SKM-1 (cell line): ENCODE results near the gene TRIP13.
"Not testable (repeated sequence)": the region's sequence is repeated elsewhere in the genome, so short reads cannot be mapped to it uniquely, and the experiment has no call there.

Source experiments
- DNase-seq: peaks from one replicate; lab custom pipeline; 2025; ENCODE audit not compliant: unreplicated experiment; lab: John Stamatoyannopoulos, UW

Gene TRIP13

DNA sequence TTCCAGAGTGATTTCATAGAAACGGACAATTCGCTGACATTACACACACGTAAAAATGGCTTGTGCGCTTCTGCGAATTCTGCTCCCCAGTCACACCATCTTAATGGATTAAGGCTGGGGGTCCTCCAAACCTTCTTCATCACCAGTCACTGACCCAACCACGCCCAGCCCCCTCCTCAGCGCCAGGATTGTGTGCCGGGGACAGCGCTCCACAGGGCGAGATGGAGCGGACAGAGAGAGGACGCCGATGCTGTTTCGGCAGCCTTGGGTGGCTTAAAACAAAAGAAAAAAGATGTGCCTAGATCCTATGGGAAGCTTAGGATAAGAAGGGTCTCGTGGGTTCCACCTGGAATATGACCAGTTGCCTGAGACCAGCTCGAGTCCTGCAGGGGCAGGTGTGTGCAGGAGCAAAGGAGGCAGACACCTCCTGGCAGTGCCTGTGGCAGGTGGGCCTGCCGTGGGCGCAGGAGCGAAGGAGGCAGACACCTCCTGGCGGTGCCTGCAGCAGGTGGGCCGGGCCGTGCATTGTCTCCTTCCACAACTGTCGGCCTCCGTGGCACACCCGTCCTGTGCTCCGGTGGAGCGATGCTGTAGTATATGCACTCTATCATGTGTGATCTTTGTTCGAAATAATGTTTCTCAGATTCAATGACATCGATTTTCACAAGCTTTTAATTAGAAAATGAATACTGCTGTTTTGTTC, 20.9 kb upstream of the TRIP13 start:
- no peak for DNase-seq

GRCh38 chr5:872301-872700, 20.4 kb upstream of the TRIP13 start:
- DNase-seq = no peak

- no peak for DNase-seq
These were observed 19.4 kb upstream of the TRIP13 start for GRCh38 chr5:873328-873727.

GRCh38 chr5:875931-876330, 16.8 kb upstream of the TRIP13 start:
- DNase-seq = no peak

- DNase-seq = no peak
These were observed 16.0 kb upstream of the TRIP13 start for GRCh38 chr5:876398-877365.

GRCh38 chr5:878125-878524, 14.6 kb upstream of the TRIP13 start:
- DNase-seq = no peak

DNA sequence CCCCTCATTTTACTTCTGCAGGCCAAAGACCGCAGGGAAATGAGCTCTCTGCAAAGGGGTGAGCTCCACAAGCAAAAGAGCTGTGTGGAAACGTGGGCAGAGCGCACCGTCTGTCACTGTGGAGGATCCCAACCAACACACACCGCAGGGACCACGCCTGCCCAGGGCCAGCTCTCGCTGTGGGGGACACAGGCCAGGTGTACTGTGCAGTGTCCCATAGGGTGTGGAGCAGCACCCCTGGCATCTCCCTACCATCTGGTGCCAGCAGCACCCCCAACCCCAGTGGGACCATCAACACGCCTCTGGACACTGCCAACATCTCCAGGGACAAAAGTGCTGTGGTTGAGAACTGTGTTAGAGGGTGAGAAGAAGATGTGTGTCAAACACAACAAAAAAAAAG, 14.0 kb upstream of the TRIP13 start:
- DNase-seq = not testable (repeated sequence)

GRCh38 chr5:880816-881550, 11.7 kb upstream of the TRIP13 start:
- no peak for DNase-seq

GRCh38 chr5:881551-881935, 11.1 kb upstream of the TRIP13 start:
- DNase-seq = no peak

- no peak for DNase-seq
These were observed 10.2 kb upstream of the TRIP13 start for GRCh38 chr5:882253-883183.

- no peak for DNase-seq
These were observed 9.1 kb upstream of the TRIP13 start for GRCh38 chr5:883475-884181.

- no peak for DNase-seq
These were observed 8.1 kb upstream of the TRIP13 start for GRCh38 chr5:884345-885126.

GRCh38 chr5:885127-885442, 7.6 kb upstream of the TRIP13 start:
- DNase-seq = no peak

GRCh38 chr5:885529-885928, 7.2 kb upstream of the TRIP13 start:
- DNase-seq = no peak

- DNase-seq = no peak
These were observed 6.6 kb upstream of the TRIP13 start for GRCh38 chr5:886036-886435.

DNA sequence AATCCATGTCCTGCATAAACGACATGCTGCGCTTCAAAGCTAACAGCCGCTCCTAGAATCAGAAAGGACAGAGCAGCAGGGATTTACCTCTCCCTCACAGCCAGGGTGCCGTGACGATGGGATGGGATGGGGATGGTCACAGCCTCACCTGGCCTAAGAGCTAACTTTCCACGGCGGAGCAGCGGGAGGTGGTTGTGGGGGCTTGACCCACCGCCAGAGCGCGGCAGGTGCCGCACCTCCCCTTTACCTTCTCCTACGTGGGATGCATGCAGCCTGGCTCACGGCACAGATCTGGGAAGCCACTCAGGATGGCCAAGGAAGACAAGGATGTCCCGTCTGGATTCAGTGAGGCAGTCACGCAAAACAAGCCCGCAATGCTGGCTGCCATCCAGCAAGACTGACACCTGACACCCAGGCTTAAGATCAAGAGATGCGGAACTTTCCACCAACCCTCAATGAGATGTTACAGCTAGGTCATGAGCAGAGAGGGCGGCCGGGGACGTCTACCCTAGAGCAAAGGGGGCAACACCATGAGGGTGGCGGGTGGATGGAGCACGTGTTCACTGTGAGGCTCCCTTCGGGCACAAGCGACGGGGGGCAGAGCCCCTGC, 5.9 kb upstream of the TRIP13 start:
- no peak for DNase-seq

DNA sequence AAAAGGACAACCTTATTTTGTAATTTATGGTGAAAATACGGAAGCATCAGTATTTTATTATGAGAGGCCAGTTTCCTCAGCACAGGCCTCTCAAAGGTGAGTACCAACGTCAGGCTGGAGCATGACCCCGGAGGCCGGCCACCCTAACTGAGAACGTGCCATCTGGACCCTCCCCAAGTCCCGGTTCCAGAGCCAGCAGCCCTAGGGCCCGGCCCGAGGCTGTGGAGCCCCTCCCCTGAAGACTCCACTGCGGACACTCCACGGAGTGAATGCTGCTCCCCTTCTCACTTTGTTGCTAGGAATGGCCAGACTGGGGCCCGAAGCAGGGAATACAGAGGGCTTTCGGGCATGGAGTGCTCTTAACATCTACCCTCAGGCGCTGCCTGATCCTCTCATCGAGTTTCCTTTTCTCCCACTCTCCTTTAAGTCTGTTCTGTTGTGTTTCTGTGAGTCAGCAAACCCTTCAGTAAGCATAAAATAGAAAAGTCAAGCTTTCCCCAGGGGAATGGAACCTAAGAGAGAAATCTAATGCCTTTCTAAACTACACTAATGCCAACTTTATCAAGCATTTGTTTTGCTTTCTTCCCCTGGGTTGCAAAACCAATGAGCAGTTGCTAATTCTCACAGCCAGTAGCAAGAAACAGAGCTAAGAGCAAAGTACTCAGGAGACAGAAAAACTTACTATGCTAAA, 4.6 kb upstream of the TRIP13 start:
- DNase-seq = no peak

GRCh38 chr5:888638-889035, 4.0 kb upstream of the TRIP13 start:
- DNase-seq = no peak
